Stomach (tissue), 4 donors: Measurements from ENCODE around the gene TSPAN32.

ENCODE experiments used
- POLR2A ChIP-seq, 4 donors: fragments of 450-650 bp; IDR thresholded peaks; one replicate each; pipeline ENCODE4 v1.6.1; 2016; ENCODE audit warnings: antibody characterized with exemption in 4 of 4, control low read depth in 2 of 4, mild to moderate bottlenecking in 1 of 4, moderate library complexity in 1 of 4
- TF ChIP-seq, protein P1 (sequence below), 7 experiments: fragments of 450-650 bp in 4 of 7; fragments of 200-600 bp in 3 of 7; sonication (generic) in 3 of 7; IDR thresholded peaks; one replicate each; pipeline ENCODE4 v1.5.1; 2016 to 2019; ENCODE audit warnings: antibody characterized with exemption in 7 of 7, control low read depth in 2 of 7, mild to moderate bottlenecking in 1 of 7

DNA sequence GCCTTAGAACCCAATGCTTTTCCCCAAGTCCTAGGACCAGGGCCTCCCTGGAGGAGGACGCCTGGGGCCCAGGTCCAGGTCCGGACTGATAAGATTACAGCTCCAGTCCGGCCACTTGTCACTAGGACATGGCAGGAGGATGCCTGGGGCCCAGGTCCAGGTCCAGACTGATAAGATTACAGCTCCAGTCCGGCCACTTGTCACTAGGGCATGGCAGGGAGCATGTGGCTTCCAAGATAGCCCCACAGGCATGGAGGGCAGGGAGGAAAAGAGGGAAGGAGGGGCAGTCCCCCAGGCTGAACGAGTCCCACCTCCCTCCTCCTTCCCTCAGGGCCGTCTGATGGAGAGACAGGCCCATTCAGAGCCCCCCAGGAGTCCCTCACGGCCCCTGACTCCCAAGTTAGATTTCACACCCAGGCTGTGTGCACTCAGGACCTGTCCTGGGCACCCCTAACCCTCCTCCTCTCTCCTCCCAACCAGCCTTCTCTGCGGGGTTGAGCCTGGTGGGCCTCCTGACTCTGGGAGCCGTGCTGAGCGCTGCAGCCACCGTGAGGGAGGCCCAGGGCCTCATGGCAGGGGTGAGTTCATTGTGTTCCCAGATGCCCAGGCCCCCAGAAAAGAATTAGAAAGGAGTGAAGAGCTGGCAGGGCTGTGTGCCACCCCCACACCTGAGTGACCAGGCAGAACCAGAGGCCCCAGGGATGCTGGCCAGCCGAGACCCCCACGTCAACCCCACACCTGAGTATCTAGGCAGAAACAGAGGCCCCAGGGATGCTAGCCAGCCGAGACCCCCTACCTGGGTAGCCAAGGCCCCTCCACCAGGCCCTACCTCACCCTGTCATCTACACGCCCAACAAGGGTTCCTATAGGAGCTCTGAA, 2.1 kb downstream of the TSPAN32 start:
- TF ChIP-seq, protein P1, sequence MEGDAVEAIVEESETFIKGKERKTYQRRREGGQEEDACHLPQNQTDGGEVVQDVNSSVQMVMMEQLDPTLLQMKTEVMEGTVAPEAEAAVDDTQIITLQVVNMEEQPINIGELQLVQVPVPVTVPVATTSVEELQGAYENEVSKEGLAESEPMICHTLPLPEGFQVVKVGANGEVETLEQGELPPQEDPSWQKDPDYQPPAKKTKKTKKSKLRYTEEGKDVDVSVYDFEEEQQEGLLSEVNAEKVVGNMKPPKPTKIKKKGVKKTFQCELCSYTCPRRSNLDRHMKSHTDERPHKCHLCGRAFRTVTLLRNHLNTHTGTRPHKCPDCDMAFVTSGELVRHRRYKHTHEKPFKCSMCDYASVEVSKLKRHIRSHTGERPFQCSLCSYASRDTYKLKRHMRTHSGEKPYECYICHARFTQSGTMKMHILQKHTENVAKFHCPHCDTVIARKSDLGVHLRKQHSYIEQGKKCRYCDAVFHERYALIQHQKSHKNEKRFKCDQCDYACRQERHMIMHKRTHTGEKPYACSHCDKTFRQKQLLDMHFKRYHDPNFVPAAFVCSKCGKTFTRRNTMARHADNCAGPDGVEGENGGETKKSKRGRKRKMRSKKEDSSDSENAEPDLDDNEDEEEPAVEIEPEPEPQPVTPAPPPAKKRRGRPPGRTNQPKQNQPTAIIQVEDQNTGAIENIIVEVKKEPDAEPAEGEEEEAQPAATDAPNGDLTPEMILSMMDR (IDR thresholded peaks at IDR 0.05): no peak
- TF ChIP-seq POLR2A (IDR thresholded peaks at IDR 0.05): no peak
